ENCODE results near the gene OR2T8. TPM values are rescaled to one million over a fixed set of nuclear protein-coding genes. Genes with fewer than 3 reads are reported as not detected.

Gene OR2T8
- total RNA-seq, 1 experiment from 2014 or later, result not detected

DNA sequence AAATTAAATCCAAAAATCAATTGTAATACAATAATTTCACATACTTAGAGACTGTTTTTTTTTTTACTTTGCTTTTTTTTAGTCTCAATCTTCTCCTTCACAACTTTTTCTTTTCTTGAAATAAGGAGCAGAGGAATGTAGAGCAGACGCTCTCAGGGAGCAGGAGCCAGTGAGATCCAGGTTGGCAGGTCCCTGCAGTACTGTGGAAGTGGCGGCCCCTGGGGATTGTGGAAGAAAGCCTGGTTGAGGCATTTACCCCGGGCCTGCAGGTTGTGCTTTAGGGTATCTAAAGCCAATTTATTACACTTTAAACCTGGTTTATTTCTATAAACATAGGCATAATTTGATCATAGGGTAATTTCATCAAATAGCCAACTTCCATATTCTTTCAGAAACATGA, 3.9 kb downstream of the OR2T8 start:
- no peaks in the 10 kb centered on the region for H3K4me1 Mint-ChIP-seq (ENCODE audit: low read depth, unreplicated experiment)
- no peak overlapping the region for H3K4me3 Mint-ChIP-seq (ENCODE audit: low read depth, unreplicated experiment)
- DNase-seq, result no peak
- BruUV-seq (replicated peaks), result no TSS peak
- peaks cover 21% of the 10 kb centered on the region for H3K9me3 Mint-ChIP-seq (ENCODE audit: low read depth, unreplicated experiment)
- no peak overlapping the region for H3K27ac Mint-ChIP-seq (ENCODE audit: unreplicated experiment)
- CTCF ChIA-PET, result no interaction called here
- no peaks in the 10 kb centered on the region for H3K36me3 Mint-ChIP-seq (ENCODE audit: insufficient read depth, unreplicated experiment)
- H3K27me3 Mint-ChIP-seq (ENCODE audit: unreplicated experiment), result no peaks in the 10 kb centered on the region
- intact Hi-C loops (cut with micrococcal nuclease; ENCODE audit: unreplicated experiment), result no loop called here
- TF ChIP-seq, protein P1, sequence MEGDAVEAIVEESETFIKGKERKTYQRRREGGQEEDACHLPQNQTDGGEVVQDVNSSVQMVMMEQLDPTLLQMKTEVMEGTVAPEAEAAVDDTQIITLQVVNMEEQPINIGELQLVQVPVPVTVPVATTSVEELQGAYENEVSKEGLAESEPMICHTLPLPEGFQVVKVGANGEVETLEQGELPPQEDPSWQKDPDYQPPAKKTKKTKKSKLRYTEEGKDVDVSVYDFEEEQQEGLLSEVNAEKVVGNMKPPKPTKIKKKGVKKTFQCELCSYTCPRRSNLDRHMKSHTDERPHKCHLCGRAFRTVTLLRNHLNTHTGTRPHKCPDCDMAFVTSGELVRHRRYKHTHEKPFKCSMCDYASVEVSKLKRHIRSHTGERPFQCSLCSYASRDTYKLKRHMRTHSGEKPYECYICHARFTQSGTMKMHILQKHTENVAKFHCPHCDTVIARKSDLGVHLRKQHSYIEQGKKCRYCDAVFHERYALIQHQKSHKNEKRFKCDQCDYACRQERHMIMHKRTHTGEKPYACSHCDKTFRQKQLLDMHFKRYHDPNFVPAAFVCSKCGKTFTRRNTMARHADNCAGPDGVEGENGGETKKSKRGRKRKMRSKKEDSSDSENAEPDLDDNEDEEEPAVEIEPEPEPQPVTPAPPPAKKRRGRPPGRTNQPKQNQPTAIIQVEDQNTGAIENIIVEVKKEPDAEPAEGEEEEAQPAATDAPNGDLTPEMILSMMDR (IDR thresholded peaks at IDR 0.05; ENCODE audit: unreplicated experiment), result no peak

DNA sequence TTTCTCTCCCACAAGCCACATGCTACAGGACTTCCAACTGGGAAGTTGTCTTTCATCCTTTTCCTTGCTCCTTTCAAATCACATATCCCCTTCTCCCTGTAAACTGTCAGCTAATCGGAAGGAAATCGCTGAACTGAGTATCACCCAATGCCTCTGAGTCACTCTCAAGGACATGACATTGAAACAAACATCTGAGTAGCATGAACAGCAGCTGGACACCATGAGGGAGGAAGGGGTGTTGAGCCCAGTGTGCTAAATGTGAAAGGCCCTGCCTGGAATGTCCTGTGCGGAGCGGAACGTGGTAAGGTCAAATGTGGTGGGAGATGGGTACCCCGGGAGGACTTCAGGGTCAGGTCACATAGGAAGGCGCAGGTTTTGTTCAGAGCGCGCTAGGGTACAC, 4.8 kb downstream of the OR2T8 start, which contains the start of gene OR2AJ1:
OR2AJ1 (plus strand) TSS at position 22 of the 400 bp plus-strand sequence. CDS start 8,880 bp downstream, outside the sequence.
- H3K27ac Mint-ChIP-seq (ENCODE audit: unreplicated experiment), result no peak within 1 kb of the TSS
- CTCF ChIA-PET, result no interaction called here
- peaks cover 21% of the 10 kb centered on the region for H3K9me3 Mint-ChIP-seq (ENCODE audit: low read depth, unreplicated experiment)
- TF ChIP-seq, protein P1 (IDR thresholded peaks at IDR 0.05; ENCODE audit: unreplicated experiment), result no peak
- no peaks in the 10 kb centered on the region for H3K4me1 Mint-ChIP-seq (ENCODE audit: low read depth, unreplicated experiment)
- no peaks in the 10 kb centered on the region for H3K27me3 Mint-ChIP-seq (ENCODE audit: unreplicated experiment)
- H3K36me3 Mint-ChIP-seq (ENCODE audit: insufficient read depth, unreplicated experiment), result no peaks in the 10 kb centered on the region
- BruUV-seq (replicated peaks), result no TSS peak
- DNase-seq, result no peak
- H3K4me3 Mint-ChIP-seq (ENCODE audit: low read depth, unreplicated experiment), result no peak within 1 kb of the TSS
- intact Hi-C loops (cut with micrococcal nuclease; ENCODE audit: unreplicated experiment), result no loop called here

DNA sequence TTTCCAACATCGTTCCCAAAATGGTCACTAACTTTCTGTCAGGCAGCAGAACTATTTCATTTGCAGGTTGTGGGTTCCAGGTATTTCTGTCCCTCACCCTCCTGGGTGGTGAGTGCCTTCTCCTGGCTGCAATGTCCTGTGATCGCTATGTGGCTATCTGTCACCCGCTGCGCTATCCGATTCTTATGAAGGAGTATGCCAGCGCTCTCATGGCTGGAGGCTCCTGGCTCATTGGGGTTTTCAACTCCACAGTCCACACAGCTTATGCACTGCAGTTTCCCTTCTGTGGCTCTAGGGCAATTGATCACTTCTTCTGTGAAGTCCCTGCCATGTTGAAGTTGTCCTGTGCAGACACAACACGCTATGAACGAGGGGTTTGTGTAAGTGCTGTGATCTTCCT, 13.9 kb downstream of the OR2T8 start:
- CTCF ChIA-PET, result no interaction called here
- peaks cover 21% of the 10 kb centered on the region for H3K9me3 Mint-ChIP-seq (ENCODE audit: low read depth, unreplicated experiment)
- no peaks in the 10 kb centered on the region for H3K27me3 Mint-ChIP-seq (ENCODE audit: unreplicated experiment)
- H3K27ac Mint-ChIP-seq (ENCODE audit: unreplicated experiment), result no peak overlapping the region
- no peak overlapping the region for H3K4me3 Mint-ChIP-seq (ENCODE audit: low read depth, unreplicated experiment)
- BruUV-seq (replicated peaks), result no TSS peak
- TF ChIP-seq, protein P1 (IDR thresholded peaks at IDR 0.05; ENCODE audit: unreplicated experiment), result no peak
- H3K36me3 Mint-ChIP-seq (ENCODE audit: insufficient read depth, unreplicated experiment), result peaks cover 4% of the 10 kb centered on the region
- no peaks in the 10 kb centered on the region for H3K4me1 Mint-ChIP-seq (ENCODE audit: low read depth, unreplicated experiment)
- DNase-seq, result no peak
- intact Hi-C loops (cut with micrococcal nuclease; ENCODE audit: unreplicated experiment), result no loop called here

DNA sequence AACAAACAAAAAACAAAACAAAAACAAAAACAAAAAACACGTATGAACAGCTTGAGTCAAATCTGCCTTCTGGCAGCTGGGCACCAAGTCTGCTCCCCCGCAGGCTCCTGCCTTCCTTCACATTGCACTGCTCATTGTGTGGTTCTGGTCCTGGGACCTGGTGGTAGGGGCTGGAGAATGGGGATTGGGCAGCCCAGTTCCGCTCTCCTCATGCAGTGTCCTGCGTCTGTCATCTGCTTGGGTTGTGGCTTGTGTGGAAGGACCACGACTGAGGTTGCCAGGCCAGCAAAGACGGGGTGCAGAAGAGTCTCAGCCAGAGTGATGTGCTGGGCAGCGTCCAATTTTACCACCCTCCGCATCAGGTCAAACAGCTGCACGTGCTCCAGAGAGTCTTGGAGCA, 15.7 kb downstream of the OR2T8 start:
- H3K36me3 Mint-ChIP-seq (ENCODE audit: insufficient read depth, unreplicated experiment), result peaks cover 4% of the 10 kb centered on the region
- H3K27me3 Mint-ChIP-seq (ENCODE audit: unreplicated experiment), result no peaks in the 10 kb centered on the region
- DNase-seq, result no peak
- H3K4me1 Mint-ChIP-seq (ENCODE audit: low read depth, unreplicated experiment), result no peaks in the 10 kb centered on the region
- H3K27ac Mint-ChIP-seq (ENCODE audit: unreplicated experiment), result no peak overlapping the region
- CTCF ChIA-PET, result no interaction called here
- intact Hi-C loops (cut with micrococcal nuclease; ENCODE audit: unreplicated experiment), result no loop called here
- BruUV-seq (replicated peaks), result no TSS peak
- peaks cover 24% of the 10 kb centered on the region for H3K9me3 Mint-ChIP-seq (ENCODE audit: low read depth, unreplicated experiment)
- TF ChIP-seq, protein P1 (IDR thresholded peaks at IDR 0.05; ENCODE audit: unreplicated experiment), result no peak
- H3K4me3 Mint-ChIP-seq (ENCODE audit: low read depth, unreplicated experiment), result no peak overlapping the region

Measured in Calu3 (cell line).